HG03558 (cell line): ENCODE measurements around the gene RNU6-9.
"Not testable (repeated sequence)": the region's sequence is repeated elsewhere in the genome, so short reads cannot be mapped to it uniquely, and the experiment has no call there.

Experiments used
- ATAC-seq: cut with Tn5 transposase; IDR thresholded peaks from one replicate; pipeline ENCODE4 v1.9.1; 2021; ENCODE audit warnings: moderate number of reproducible peaks; ENCODE audit not compliant: unreplicated experiment; ENCODE audit errors: extremely low read depth

The RNU6-9 gene

DNA sequence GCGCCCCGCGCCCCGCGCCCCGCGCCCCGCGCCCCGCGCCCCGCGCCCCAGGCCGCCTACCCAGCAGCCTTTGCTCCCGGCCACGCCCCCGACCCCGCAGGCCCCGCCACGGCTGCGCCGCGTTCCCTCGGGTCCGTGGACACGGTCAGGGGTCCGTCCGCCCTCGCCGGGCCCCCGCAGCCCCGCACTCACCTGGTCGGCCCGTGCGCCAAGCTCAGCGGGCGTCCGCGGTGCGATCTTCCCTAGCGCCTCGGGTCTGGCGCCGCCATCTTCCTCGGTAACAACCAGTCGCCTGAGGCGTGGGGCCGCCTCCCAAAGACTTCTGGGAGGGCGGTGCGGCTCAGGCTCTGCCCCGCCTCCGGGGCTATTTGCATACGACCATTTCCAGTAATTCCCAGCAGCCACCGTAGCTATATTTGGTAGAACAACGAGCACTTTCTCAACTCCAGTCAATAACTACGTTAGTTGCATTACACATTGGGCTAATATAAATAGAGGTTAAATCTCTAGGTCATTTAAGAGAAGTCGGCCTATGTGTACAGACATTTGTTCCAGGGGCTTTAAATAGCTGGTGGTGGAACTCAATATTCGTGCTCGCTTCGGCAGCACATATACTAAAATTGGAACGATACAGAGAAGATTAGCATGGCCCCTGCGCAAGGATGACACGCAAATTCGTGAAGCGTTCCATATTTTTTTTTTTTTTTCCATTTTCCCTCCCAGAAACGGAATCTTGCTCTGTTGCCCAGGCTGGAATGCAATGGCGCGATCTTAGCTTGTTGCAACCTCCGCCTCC is at the start of gene RNU6-9, which contains the start of gene MED16:
TSS of gene RNU6-9 (plus strand) at position 591 of the 796 bp plus-strand sequence.
TSS of gene MED16 (minus strand) at position 294 of the 796 bp plus-strand sequence. CDS start 2,056 bp downstream, outside the sequence.
- peak; percentile 58 for ATAC-seq

- ATAC-seq, result no peak
Measured at GRCh38 chr19:843836-844545, 49.3 kb upstream of the RNU6-9 start.

DNA sequence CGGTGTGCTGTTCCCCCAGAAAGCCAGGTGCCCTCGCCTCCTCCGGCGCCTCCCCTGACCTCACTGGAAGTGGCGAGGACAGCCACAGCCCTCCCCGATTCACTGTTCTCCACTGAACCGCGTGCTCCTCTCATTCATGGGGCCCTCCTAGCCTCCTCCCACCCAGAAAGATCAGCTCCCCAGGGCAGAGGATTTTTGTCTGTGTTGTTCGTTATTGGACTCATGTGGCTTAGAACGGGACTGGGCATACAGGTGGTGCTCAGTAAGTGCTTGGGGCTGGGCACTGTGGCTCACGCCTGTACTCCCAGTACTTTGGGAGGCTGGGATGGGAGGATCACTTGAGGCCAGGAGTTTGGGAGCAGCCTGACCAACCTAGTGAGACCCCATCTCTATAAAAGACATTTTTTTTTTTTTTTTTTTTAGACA is 48.7 kb upstream of the RNU6-9 start:
- ATAC-seq, result no peak

DNA sequence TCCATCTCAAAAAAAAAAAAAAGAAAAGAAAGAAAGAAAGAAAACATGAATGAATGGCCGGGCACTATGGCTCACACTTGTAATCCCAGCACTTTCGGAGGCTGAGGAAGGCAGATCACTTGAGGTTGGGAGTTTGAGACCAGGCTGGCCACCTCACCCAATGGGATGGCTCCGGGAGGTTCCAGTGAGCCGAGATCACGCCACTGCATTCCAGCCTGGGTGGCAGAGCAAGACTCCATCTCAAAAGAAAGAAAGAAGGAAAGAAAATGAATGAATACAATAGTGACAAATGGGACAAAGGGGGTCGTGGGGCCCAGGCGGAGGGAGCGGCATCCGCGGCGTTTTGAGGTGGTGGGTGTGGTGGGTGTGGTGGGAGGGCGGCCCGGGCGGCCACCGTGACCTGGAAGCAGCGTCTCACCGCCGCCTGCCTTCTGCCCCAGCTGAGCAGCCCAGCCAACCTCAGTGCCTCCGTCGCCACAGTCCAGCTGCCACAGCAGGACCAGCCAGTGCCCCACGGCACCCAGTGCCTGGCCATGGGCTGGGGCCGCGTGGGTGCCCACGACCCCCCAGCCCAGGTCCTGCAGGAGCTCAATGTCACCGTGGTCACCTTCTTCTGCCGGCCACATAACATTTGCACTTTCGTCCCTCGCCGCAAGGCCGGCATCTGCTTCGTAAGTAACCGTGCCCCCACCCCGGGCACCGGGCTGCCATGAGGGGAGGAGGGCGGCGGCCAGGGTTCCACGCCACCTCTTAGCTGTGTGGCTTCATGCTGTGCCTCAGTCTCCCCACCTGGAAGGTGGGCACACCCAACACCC is 47.4 kb upstream of the RNU6-9 start:
- no peak for ATAC-seq

GRCh38 chr19:848386-848921 is 44.8 kb upstream of the RNU6-9 start:
- ATAC-seq, result no peak

DNA sequence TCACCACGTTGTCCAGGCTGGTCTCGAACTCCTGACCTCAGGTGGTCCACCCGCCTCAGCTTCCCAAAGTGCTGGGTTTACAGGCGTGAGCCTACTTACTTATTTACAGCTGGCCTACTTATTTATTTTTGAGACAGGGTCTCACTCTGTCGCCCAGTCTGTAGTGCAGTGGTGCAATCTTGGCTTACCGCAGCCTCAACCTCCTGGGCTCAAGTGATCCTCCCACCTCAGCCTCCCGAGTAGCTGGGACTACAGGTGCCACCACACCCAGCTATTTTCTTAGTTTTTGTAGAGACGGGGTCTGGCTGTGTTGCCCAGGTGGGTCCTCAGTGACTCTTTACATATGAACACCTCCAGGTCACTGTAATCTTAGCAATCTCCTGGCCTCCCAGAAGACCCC is 44.1 kb upstream of the RNU6-9 start:
- ATAC-seq, result not testable (repeated sequence)

GRCh38 chr19:850221-850978 is 42.9 kb upstream of the RNU6-9 start:
- no peak for ATAC-seq

GRCh38 chr19:850979-851335 is 42.3 kb upstream of the RNU6-9 start:
- no peak for ATAC-seq

GRCh38 chr19:852136-853013 is 40.9 kb upstream of the RNU6-9 start, which contains the start of gene ELANE:
ELANE (plus strand) TSS chr19:852303; CDS start chr19:852329, 26 bp downstream.
- ATAC-seq, result no peak

GRCh38 chr19:853014-853585 is 40.2 kb upstream of the RNU6-9 start:
- no peak for ATAC-seq

GRCh38 chr19:853614-854220 is 39.6 kb upstream of the RNU6-9 start:
- ATAC-seq, result not testable (repeated sequence)

GRCh38 chr19:854549-854948 is 38.7 kb upstream of the RNU6-9 start:
- ATAC-seq, result no peak

GRCh38 chr19:855142-855541 is 38.1 kb upstream of the RNU6-9 start:
- no peak for ATAC-seq

- no peak for ATAC-seq
Measured at GRCh38 chr19:855566-856120, 37.6 kb upstream of the RNU6-9 start.

DNA sequence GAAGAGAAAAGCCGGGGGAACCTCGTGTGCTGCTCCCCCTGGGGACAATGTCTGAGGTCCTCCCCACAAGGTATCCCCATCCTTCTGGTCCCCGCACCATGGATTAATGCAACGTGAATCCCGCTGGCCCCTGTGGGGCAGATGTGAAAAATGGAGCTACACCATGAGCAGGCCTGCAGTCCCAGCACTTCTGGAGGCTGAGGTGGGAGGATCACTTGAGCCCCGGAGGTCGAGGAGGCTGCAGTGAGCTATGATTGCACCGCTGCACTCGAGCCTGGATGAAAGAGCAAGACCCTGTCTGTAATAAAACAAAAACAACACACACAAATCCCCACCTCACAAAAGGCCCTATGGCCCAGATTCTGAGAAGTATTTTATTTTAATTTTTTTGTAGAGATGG is 35.0 kb upstream of the RNU6-9 start:
- no peak for ATAC-seq

DNA sequence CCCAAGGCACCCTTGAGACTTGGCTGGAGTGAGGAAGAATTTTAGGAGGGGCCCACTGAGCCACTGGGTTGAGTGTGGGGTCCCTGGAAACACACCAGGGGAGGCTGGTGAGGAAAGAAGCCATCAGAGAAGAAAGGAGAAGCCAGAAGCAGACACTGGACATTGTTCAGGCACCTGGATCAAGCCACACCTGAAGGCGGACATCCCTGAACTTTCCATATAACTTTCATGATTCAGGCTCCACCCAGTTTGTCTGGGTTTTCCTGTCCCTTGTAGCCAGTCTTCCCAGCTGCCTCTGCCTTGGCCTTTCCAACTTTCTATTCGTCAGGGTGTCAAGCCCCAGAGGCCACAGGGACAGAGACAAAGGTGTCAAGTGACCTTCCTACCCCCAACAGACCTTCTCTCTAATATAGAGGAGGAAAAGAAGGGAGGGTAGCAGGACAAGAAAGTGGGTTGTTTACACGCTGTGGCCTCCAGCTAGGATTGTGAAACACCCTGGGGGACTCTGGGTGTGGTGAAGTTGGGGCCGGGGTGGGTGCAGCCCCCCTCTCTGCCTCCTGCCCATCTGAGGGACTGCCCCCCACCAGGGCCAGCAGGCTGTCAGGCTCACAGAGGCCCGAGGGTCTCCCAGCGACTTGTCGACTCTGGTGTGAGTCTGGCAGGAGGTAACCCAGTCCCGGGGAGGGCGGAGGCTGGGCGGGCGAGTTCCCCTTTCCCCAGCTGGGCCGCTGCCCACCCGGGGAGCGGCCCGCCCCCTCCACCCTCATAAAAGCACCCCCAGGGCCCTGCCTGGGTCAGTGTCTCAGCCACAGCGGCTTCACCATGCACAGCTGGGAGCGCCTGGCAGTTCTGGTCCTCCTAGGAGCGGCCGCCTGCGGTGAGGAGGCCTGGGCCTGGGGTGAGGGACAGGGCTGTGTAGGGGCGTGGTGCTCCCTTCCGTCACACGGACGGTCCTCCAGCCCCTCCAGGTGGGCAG is 34.1 kb upstream of the RNU6-9 start, which contains the start of gene CFD:
TSS of gene CFD (plus strand) at position 797 of the 976 bp plus-strand sequence. CDS start at position 823, 26 bp downstream.
- ATAC-seq, result no peak
